ENCODE data around the gene RAB34.

- TF ChIP-seq CTCF (IDR thresholded peaks at IDR 0.05) (no peak), POLR2A (IDR thresholded peaks at IDR 0.05) (no peak)
Measured at GRCh38 chr17:28686296-28686695, 31.4 kb downstream of the RAB34 start.

Measured in esophagus squamous epithelium (tissue), 4 donors.